ENCODE results near the gene CDK5RAP2. TPM values are rescaled to one million over a fixed set of nuclear protein-coding genes. Genes with fewer than 3 reads are reported as not detected.

Gene CDK5RAP2
- total RNA-seq, 1 experiment from 2014 or later, result 56.4 TPM

- no peaks in the 10 kb centered on the region for H3K27me3 ChIP-seq (ENCODE audit: insufficient read depth, low read length)
- H3K79me2 ChIP-seq (ENCODE audit: insufficient read depth, low read length), result no peaks in the 10 kb centered on the region
- H3K23me2 ChIP-seq (ENCODE audit: insufficient read length, low read depth, low read length, poor library complexity, severe bottlenecking), result no peaks in the 10 kb centered on the region
- no peak overlapping the region for H2BK15ac ChIP-seq (ENCODE audit: low read depth, low read length)
- H3K79me1 ChIP-seq (ENCODE audit: insufficient read depth, low read depth, low read length, poor library complexity, severe bottlenecking), result no peaks in the 10 kb centered on the region
- H3K4me1 Mint-ChIP-seq, result no peaks in the 10 kb centered on the region
- no peak overlapping the region for H4K5ac ChIP-seq (ENCODE audit: insufficient read length, low read depth, low read length)
- no peaks in the 10 kb centered on the region for H3K27me3 Mint-ChIP-seq (ENCODE audit: low read depth)
- no peak overlapping the region for H2BK12ac ChIP-seq (ENCODE audit: insufficient read length, low read depth, low read length)
- H2BK120ac ChIP-seq (ENCODE audit: low read depth, low read length, poor library complexity, severe bottlenecking), result no peak overlapping the region
- H2AK5ac ChIP-seq (ENCODE audit: insufficient read length, low read length), result no peak overlapping the region
- H3K4me1 ChIP-seq (ENCODE audit: insufficient read depth, low read length), result no peaks in the 10 kb centered on the region
- peaks cover 32 to 67% (median 53%) of the 10 kb centered on the region in 3 experiments for H3K36me3 Mint-ChIP-seq (ENCODE audit: insufficient read depth in 1 of 3, low read depth in 3 of 3)
- no peaks in the 10 kb centered on the region for H4K20me1 ChIP-seq (ENCODE audit: control insufficient read depth, insufficient read depth, insufficient read length)
- H3K14ac ChIP-seq (ENCODE audit: insufficient read depth, low read length), result no peak overlapping the region
- DNase-seq, result no peak
- H3K27ac ChIP-seq (ENCODE audit: insufficient read length, low read depth, low read length), result no peak overlapping the region
- no peak overlapping the region for H2BK5ac ChIP-seq (ENCODE audit: insufficient read length, low read length)
- H3K56ac ChIP-seq (ENCODE audit: insufficient read length, low read depth, low read length), result no peak overlapping the region
- no peak overlapping the region for H2AFZ ChIP-seq (ENCODE audit: low read length)
- no peak overlapping the region for H3K4me2 ChIP-seq (ENCODE audit: insufficient read depth, insufficient read length, low read length)
- H3K27ac Mint-ChIP-seq, result no peak overlapping the region
- no CpG with 5 or more reads among the region's 8 CpGs for WGBS (ENCODE audit: extremely low coverage, insufficient read length, low lambda C conversion rate)
- H3K9ac ChIP-seq (ENCODE audit: extremely low read depth, insufficient read length, low read length), result no peak overlapping the region
- no peak overlapping the region for H3K4me3 Mint-ChIP-seq
- H3K9me3 Mint-ChIP-seq, result no peaks in the 10 kb centered on the region
- H2BK20ac ChIP-seq (ENCODE audit: low read depth, low read length, poor library complexity, severe bottlenecking), result no peak overlapping the region
- no peak overlapping the region for H3K18ac ChIP-seq (ENCODE audit: insufficient read length, low read depth, low read length)
- H4K91ac ChIP-seq (ENCODE audit: insufficient read length, low read depth, low read length), result no peak overlapping the region
- no peak overlapping the region for H4K8ac ChIP-seq (replicated peaks; ENCODE audit: insufficient read length, low read depth, low read length)
- H3K23ac ChIP-seq (ENCODE audit: insufficient read length, low read depth, low read length), result no peak overlapping the region
- H3K4ac ChIP-seq (ENCODE audit: low read depth, low read length), result no peak overlapping the region
- H3K9me3 ChIP-seq (ENCODE audit: control insufficient read depth, low read depth, low read length), result no peaks in the 10 kb centered on the region
- H3T11ph ChIP-seq (ENCODE audit: low read length), result no peak overlapping the region
- no peak for TF ChIP-seq CTCF (conservative IDR thresholded peaks at IDR 0.05)
Measured at GRCh38 chr9:120389867-120390266, 190.1 kb downstream of the CDK5RAP2 start.

Data from H9 (cell line).